T-helper 2 cell treated with Interferon-gamma antibody and Interleukin-4, amounts not matched to agents 5 μg/mL and 100 μg/mL, for 36 hours (primary cell): ENCODE data around the gene TUFT1.
"Not testable (repeated sequence)": the region's sequence is repeated elsewhere in the genome, so short reads cannot be mapped to it uniquely, and the experiment has no call there.

Source experiments
- DNase-seq: peaks from one replicate; pipeline ENCODE4 v3.0.0; 2021; ENCODE audit warnings: low spot score
- H3K27ac Mint-ChIP-seq: one replicate; pipeline ENCODE4 v1.8.0; 2021; ENCODE audit warnings: mild to moderate bottlenecking, mixed read lengths
- H3K27me3 Mint-ChIP-seq: one replicate; pipeline ENCODE4 v1.8.0; 2021; ENCODE audit warnings: low read depth, mixed read lengths
- H3K36me3 Mint-ChIP-seq: one replicate; pipeline ENCODE4 v1.8.0; 2021; ENCODE audit warnings: low read depth, mixed read lengths
- H3K4me1 Mint-ChIP-seq: one replicate; pipeline ENCODE4 v1.8.0; 2021; ENCODE audit warnings: low read depth, mixed read lengths
- H3K4me3 Mint-ChIP-seq: one replicate; pipeline ENCODE4 v1.8.0; 2022; ENCODE audit warnings: mild to moderate bottlenecking, moderate library complexity, mixed read lengths
- H3K9me3 Mint-ChIP-seq: one replicate; pipeline ENCODE4 v1.8.0; 2021; ENCODE audit warnings: mixed read lengths

Gene TUFT1

DNA sequence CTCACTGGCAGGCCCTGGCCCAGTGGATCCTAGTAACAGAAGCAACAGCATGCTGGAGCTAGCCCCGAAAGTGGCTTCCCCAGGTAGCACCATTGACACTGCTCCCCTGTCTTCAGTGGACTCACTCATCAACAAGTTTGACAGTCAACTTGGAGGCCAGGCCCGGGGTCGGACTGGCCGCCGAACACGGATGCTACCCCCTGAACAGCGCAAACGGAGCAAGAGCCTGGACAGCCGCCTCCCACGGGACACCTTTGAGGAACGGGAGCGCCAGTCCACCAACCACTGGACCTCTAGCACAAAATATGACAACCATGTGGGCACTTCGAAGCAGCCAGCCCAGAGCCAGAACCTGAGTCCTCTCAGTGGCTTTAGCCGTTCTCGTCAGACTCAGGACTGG lies 21.2 kb upstream of the TUFT1 start:
- H3K9me3 Mint-ChIP-seq, result no peaks in the 10 kb centered on the region
- DNase-seq, result no peak

GRCh38 chr1:151519667-151520066 lies 20.4 kb upstream of the TUFT1 start:
- peaks cover 5% of the 10 kb centered on the region for H3K4me1 Mint-ChIP-seq

More for the DNA sequence above, 21.2 kb upstream of the TUFT1 start:
- Mint-ChIP-seq H3K4me1 (peaks cover 5% of the 10 kb centered on the region), H3K27ac (no peak overlapping the region), H3K4me3 (no peak overlapping the region), H3K27me3 (peaks cover 5% of the 10 kb centered on the region), H3K36me3 (no peaks in the 10 kb centered on the region)

DNA sequence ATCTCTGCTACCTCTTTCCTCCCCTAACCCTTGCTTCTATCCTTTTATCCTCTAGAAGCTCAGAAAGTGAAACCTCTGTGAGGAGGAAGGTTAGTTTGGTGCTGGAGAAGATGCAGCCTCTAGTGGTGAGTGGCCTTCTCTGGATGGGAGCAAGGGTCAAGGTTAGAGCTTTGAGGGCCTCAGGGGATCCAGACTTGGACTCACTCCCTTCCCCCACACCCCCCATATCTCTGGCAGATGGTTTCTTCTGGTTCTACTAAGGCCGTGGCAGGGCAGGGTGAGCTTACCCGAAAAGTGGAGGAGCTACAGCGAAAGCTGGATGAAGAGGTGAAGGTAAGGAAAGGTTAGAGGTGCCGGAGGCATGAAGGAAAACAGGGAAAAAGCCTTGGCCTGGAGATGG lies 19.8 kb upstream of the TUFT1 start:
- Mint-ChIP-seq H3K27me3 (peaks cover 3% of the 10 kb centered on the region), H3K4me1 (peaks cover 5% of the 10 kb centered on the region), H3K4me3 (no peak overlapping the region), H3K27ac (no peak overlapping the region), H3K9me3 (no peaks in the 10 kb centered on the region), H3K36me3 (no peaks in the 10 kb centered on the region)
- no peak for DNase-seq

More at GRCh38 chr1:151519667-151520066, 20.4 kb upstream of the TUFT1 start:
- Mint-ChIP-seq H3K27me3 (peaks cover 3% of the 10 kb centered on the region), H3K27ac (no peak overlapping the region), H3K9me3 (no peaks in the 10 kb centered on the region), H3K4me3 (no peak overlapping the region), H3K36me3 (no peaks in the 10 kb centered on the region)
- no peak for DNase-seq

DNA sequence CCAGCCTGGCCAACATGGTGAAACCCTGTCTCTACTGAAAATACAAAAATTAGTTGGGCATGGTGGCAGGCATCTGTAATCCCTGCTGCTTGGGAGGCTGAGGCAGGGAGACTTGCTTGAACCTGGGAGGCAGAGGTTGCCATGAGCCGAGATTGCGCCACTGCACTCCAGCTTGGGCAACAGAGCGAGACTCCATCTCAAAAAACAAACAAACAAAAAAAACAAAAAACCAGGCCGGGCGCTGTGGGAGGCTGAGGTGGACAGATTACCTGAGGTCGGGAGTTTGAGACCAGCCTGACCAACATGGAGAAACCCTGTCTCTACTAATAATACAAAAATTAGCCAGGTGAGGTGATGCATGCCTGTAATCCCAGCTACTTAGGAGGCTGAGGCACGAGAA lies 17.7 kb upstream of the TUFT1 start:
- H3K36me3 Mint-ChIP-seq, DNase-seq, H3K9me3 Mint-ChIP-seq, H3K27ac Mint-ChIP-seq, H3K27me3 Mint-ChIP-seq, H3K4me1 Mint-ChIP-seq, H3K4me3 Mint-ChIP-seq: not testable (repeated sequence)

DNA sequence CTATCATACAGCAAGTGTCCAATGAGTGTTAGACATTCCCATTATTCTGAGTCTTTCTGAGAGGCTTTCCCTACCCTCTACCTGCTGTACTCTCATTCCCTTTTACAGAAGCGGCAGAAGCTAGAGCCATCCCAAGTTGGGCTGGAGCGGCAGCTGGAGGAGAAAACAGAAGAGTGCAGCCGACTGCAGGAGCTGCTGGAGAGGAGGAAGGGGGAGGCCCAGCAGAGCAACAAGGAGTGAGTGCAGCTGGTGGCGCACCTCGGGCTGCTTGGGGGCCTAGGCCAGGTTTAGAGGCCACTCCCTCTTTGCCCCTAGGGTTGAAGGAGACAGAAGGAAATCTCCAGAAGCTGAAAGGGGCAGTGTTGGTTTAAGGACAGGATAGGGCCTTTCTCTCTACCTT lies 16.8 kb upstream of the TUFT1 start:
- peaks cover 5% of the 10 kb centered on the region for H3K4me1 Mint-ChIP-seq
- no peak overlapping the region for H3K4me3 Mint-ChIP-seq
- H3K27me3 Mint-ChIP-seq, result no peaks in the 10 kb centered on the region

GRCh38 chr1:151524736-151525135 lies 15.4 kb upstream of the TUFT1 start:
- H3K4me1 Mint-ChIP-seq, result peaks cover 5% of the 10 kb centered on the region
- no peak overlapping the region for H3K4me3 Mint-ChIP-seq
- H3K27me3 Mint-ChIP-seq, result no peaks in the 10 kb centered on the region
- DNase-seq, result no peak
- no peak overlapping the region for H3K27ac Mint-ChIP-seq
- H3K36me3 Mint-ChIP-seq, result no peaks in the 10 kb centered on the region
- no peaks in the 10 kb centered on the region for H3K9me3 Mint-ChIP-seq

More for the DNA sequence above, 16.8 kb upstream of the TUFT1 start:
- H3K9me3 Mint-ChIP-seq, result no peaks in the 10 kb centered on the region
- no peak overlapping the region for H3K27ac Mint-ChIP-seq
- no peak for DNase-seq
- H3K36me3 Mint-ChIP-seq, result no peaks in the 10 kb centered on the region

- no peak for DNase-seq
Measured at GRCh38 chr1:151526735-151527525, 13.2 kb upstream of the TUFT1 start.

DNA sequence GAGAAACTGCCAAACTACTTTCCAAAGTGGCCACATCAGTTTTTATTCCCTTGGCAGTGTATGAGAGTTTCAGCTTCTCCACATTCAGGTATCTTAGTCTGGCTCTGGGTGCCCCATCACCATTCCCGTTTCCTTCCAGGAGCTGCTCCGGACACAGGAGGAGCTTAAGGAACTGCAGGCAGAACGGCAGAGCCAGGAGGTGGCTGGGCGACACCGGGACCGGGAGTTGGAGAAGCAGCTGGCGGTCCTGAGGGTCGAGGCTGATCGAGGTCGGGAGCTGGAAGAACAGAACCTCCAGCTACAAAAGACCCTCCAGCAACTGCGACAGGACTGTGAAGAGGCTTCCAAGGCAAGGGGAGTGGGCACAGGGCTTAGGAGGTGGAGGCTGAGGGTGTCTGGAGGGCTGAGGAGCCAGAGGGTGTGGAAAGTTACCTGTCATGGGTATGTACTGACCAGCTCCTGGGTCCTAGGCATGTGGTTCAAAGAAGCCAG lies 10.9 kb upstream of the TUFT1 start:
- Mint-ChIP-seq H3K36me3 (no peaks in the 10 kb centered on the region), H3K4me1 (no peaks in the 10 kb centered on the region), H3K4me3 (no peak overlapping the region), H3K27ac (no peak overlapping the region), H3K27me3 (no peaks in the 10 kb centered on the region), H3K9me3 (no peaks in the 10 kb centered on the region)
- no peak for DNase-seq

More at GRCh38 chr1:151526735-151527525, 13.2 kb upstream of the TUFT1 start:
- H3K4me1 Mint-ChIP-seq, result no peaks in the 10 kb centered on the region
- H3K36me3 Mint-ChIP-seq, result no peaks in the 10 kb centered on the region
- H3K27ac Mint-ChIP-seq, result no peak overlapping the region
- no peak overlapping the region for H3K4me3 Mint-ChIP-seq
- H3K27me3 Mint-ChIP-seq, result no peaks in the 10 kb centered on the region
- H3K9me3 Mint-ChIP-seq, result no peaks in the 10 kb centered on the region

- Mint-ChIP-seq H3K27me3 (no peaks in the 10 kb centered on the region), H3K4me1 (no peaks in the 10 kb centered on the region), H3K4me3 (no peak overlapping the region), H3K36me3 (no peaks in the 10 kb centered on the region), H3K27ac (no peak overlapping the region), H3K9me3 (no peaks in the 10 kb centered on the region)
- DNase-seq, result no peak
Measured at GRCh38 chr1:151529781-151530180, 10.3 kb upstream of the TUFT1 start.

DNA sequence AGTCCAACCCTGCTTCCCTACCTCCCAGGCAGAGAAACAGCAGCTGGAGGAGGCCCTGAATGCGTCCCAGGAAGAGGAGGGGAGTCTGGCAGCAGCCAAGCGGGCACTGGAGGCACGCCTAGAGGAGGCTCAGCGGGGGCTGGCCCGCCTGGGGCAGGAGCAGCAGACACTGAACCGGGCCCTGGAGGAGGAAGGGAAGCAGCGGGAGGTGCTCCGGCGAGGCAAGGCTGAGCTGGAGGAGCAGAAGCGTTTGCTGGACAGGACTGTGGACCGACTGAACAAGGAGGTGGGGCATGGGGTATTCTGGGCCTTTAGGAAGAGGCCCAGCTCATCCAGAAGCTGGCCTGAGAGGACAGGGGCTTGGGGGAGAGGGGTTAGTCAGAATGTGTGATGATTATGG lies 9.6 kb upstream of the TUFT1 start:
- no peaks in the 10 kb centered on the region for H3K36me3 Mint-ChIP-seq
- no peak overlapping the region for H3K4me3 Mint-ChIP-seq
- no peak overlapping the region for H3K27ac Mint-ChIP-seq
- DNase-seq, result no peak
- no peaks in the 10 kb centered on the region for H3K4me1 Mint-ChIP-seq
- H3K27me3 Mint-ChIP-seq, result no peaks in the 10 kb centered on the region
- H3K9me3 Mint-ChIP-seq, result no peaks in the 10 kb centered on the region

DNA sequence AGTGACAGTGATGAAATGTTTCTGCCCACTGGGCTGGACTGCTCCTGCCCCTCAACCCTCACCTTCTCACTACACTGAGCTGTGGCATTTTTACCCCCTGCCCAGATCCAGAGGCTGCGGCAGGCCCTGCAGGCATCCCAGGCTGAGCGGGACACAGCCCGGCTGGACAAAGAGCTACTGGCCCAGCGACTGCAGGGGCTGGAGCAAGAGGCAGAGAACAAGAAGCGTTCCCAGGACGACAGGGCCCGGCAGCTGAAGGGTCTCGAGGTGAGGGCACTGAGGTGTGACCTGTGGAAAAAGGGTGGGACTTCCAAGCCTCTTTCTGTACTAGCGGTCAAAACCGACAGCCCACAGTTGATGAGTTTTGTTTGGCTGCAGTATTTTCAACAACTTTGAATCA lies 6.2 kb upstream of the TUFT1 start:
- H3K4me1 Mint-ChIP-seq, result no peaks in the 10 kb centered on the region

DNA sequence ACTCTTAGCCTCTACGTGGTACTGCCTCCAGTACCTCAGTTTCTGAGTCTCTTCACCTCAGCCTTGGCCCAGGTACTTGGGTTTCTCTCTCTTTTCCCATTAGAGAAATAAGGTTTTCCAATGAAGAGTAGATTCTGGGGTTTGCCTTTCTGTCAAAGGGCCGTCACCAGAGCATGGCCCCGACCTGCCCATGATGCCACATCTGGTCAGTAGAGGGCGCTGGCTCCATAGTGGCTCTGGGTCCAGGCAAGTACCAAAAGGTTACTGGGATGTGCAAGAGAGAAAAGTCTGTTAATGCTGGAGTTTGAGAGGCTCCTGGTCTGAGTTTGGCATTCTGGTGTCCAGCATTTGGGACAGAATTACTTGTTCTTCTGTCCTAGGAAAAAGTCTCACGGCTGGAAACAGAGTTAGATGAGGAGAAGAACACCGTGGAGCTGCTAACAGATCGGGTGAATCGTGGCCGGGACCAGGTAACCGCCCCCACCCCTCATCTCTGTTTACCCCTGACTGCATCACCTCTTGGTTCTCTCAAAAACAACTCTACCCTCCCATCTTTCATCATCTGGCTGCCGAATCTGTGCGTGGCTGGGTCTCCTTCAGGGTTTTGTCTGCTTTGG lies 5.3 kb upstream of the TUFT1 start:
- peaks cover 2% of the 10 kb centered on the region for H3K4me1 Mint-ChIP-seq
- H3K36me3 Mint-ChIP-seq, result no peaks in the 10 kb centered on the region

More for the DNA sequence above, 6.2 kb upstream of the TUFT1 start:
- H3K9me3 Mint-ChIP-seq, result no peaks in the 10 kb centered on the region
- no peaks in the 10 kb centered on the region for H3K36me3 Mint-ChIP-seq
- H3K27me3 Mint-ChIP-seq, result no peaks in the 10 kb centered on the region
- H3K27ac Mint-ChIP-seq, result no peak overlapping the region
- DNase-seq, result no peak
- H3K4me3 Mint-ChIP-seq, result no peak overlapping the region

DNA sequence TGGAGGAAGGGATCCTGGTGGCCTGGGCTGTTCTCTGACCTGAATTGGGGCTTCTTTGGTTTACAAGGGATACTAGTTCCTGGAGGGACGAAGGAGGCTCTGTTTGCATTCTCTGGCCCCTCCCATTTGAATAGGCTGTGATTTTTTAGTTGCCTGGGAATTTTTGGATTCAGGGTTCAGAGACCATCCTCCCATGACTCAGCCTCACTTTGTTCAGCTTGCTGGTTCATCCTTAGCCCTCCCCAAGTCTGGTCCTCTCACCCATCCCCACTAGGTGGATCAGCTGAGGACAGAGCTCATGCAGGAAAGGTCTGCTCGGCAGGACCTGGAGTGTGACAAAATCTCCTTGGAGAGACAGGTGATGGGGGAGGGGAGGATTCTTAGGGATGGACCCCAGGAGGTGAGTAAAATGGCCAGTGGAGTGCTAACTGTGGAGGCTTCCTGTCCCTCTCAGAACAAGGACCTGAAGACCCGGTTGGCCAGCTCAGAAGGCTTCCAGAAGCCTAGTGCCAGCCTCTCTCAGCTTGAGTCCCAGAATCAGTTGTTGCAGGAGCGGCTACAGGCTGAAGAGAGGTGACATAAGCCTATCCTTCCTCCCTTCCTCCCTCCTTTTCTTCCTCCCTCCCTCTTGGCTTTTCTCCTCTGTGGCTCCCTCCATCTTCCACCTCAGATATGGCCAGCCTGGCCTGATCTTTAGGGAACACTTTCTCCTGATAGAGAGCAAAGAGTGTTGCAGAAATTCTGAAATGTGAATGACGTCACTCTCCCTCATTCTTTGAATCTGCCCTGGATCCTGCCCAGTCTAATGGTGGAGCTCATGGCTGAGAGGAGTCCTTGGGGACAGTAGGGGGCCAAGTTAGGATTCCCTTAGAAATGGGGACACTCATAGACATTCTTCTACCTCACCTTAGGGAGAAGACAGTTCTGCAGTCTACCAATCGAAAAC lies 4.5 kb upstream of the TUFT1 start:
- no peaks in the 10 kb centered on the region for H3K9me3 Mint-ChIP-seq
- H3K4me3 Mint-ChIP-seq, result no peak overlapping the region
- no peak for DNase-seq
- peaks cover 6% of the 10 kb centered on the region for H3K4me1 Mint-ChIP-seq
- no peaks in the 10 kb centered on the region for H3K36me3 Mint-ChIP-seq
- no peak overlapping the region for H3K27ac Mint-ChIP-seq
- no peaks in the 10 kb centered on the region for H3K27me3 Mint-ChIP-seq

More for the DNA sequence above, 5.3 kb upstream of the TUFT1 start:
- peak; percentile 68 for DNase-seq
- H3K4me3 Mint-ChIP-seq, result no peak overlapping the region
- no peaks in the 10 kb centered on the region for H3K27me3 Mint-ChIP-seq
- peak overlapping the region; percentile 4 for H3K27ac Mint-ChIP-seq
- H3K9me3 Mint-ChIP-seq, result no peaks in the 10 kb centered on the region

DNA sequence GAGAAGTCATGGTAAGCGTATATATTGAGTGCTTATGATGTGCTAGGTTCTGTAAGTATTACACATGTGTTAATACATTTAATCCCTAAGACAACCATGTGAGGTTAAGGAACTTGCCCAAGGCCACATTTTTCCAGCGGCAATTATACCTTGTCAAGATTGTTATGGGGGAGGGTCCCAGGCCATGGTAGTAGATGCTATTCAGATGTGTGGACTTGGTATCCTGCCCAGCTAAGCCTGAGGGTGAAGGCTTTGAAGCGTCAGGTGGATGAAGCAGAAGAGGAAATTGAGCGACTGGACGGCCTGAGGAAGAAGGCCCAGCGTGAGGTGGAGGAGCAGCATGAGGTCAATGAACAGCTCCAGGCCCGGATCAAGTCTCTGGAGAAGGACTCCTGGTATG lies 3.6 kb upstream of the TUFT1 start:
- Mint-ChIP-seq H3K27me3 (peaks cover 3% of the 10 kb centered on the region), H3K4me1 (peaks cover 13% of the 10 kb centered on the region), H3K36me3 (no peaks in the 10 kb centered on the region), H3K4me3 (no peak overlapping the region), H3K9me3 (no peaks in the 10 kb centered on the region), H3K27ac (no peak overlapping the region)
- DNase-seq, result no peak
